HG03135 (cell line): ENCODE measurements around the gene MAP4K4.
"Not testable (repeated sequence)": the region's sequence is repeated elsewhere in the genome, so short reads cannot be mapped to it uniquely, and the experiment has no call there.

Experiments used
- ATAC-seq: cut with Tn5 transposase; IDR thresholded peaks from one replicate; pipeline ENCODE4 v1.9.1; 2021; ENCODE audit warnings: mild to moderate bottlenecking, moderate library complexity; ENCODE audit not compliant: unreplicated experiment

MAP4K4 gene

DNA sequence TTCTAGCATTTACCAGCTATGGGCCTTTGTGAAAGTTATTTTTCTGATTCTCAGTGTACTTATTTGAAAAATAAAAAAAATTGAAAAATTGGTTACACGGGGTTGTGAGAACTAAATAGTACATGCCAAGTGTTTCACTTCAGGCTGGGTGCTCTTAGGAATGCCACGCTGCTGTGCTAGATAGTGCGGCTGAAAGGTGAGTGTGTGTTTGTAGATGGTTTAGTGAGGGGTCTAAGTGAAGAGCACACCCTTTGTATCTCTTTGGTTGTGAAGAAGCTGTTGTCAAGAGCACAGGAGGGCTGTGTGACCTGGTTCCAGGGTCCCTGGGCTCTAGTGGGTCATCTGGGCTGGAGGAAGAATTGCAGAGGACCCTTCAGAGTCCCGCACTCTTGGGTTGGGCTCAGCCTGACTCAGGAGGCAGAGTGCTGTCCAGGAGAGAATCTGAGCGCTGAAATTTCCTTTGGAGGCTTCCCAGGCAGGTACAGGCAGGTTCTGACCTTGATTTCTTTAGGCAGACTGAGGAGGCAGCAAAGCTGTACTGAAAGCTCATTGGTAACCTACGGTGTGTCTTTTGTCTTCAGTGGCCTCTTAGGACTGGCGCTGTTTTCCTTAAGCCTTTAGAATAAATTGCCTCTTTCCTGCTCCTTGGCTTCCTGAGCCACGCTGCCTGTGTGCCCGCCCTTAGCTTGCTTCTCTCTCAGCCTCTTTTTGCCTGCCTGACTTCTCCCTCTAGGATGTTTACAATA is 44.4 kb downstream of the MAP4K4 start:
- ATAC-seq: no peak

GRCh38 chr2:101742547-101742946 is 45.0 kb downstream of the MAP4K4 start:
- ATAC-seq: no peak

DNA sequence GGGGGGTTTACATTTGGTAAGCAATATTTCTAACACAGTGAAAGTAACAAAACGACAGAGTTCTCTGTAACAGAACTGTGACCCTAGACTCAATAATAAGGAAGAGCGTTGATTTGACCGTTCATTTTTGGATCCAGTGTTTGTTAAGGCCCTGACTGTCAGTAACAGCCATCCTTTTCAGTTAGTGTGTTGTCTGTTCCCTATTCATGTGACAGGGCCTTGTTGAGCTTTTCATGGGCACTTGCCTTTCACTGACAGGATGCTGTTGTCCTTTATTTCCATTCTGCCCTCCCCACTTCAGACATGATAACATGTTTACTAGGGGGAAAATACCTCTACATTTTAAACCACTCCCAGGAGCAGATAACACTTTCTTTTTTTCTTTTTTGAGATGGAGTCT is 45.8 kb downstream of the MAP4K4 start:
- ATAC-seq: no peak

DNA sequence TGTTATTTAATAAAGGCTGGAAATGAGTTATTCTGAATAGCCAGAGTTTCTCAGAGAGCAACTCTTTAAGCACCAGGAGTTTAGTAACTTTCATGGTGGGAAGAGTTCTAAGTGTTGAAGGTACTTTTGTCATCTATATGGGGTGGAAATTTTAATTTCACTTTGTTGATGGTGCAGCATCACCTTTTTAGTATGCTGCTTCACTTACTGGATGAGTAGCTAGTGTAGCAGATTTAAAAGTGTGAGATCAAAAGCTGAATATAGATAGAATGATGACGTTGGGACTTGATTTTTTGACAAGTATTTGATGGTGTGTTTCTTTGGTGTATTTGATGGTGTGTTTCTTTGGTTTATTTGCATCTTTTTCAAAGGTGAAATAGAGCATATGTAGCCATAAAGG is 47.3 kb downstream of the MAP4K4 start:
- ATAC-seq: no peak

- ATAC-seq: no peak
These were observed 48.5 kb downstream of the MAP4K4 start for GRCh38 chr2:101745711-101746694.

- no peak for ATAC-seq
These were observed 50.5 kb downstream of the MAP4K4 start for GRCh38 chr2:101748000-101748399.

- ATAC-seq: not testable (repeated sequence)
These were observed 51.0 kb downstream of the MAP4K4 start for GRCh38 chr2:101748462-101748861.

GRCh38 chr2:101750688-101751087 is 53.2 kb downstream of the MAP4K4 start:
- no peak for ATAC-seq

- ATAC-seq: no peak
These were observed 53.8 kb downstream of the MAP4K4 start for GRCh38 chr2:101751276-101751815.

DNA sequence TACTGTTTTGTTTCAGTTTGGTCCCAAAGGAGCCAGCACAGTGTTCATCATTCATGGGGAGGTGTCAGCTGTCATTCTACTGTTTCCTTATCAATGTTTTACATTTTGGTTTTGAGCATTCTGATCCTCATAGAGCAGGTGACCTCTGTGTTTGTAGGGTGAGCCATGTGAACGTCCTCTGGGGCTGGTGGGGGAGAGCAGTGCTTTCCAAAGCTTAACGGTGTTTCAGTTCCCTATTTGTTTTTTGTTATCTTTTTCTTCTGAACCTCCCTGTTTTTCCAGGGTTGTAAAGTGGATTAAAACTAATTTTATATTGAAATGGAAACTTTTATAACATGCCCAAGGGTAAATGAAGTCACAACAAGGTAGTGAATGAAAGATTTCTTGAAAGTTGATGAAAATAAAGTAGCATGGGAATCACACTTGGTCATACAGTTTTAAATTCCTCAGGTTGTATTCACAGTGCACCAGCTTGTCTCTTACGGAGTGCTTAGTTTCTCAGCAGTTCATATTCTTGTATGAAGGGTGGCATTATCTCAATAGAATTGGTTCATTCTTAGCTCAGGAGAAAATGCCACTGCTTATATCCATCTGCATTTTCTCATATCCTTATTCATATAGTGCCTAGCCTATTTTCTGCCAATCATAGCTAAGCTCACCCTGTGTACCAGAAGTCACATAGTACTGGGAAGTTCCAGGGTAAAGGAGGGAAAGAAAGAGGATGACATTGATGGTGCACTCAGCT is 54.5 kb downstream of the MAP4K4 start:
- ATAC-seq: peak; percentile 81

DNA sequence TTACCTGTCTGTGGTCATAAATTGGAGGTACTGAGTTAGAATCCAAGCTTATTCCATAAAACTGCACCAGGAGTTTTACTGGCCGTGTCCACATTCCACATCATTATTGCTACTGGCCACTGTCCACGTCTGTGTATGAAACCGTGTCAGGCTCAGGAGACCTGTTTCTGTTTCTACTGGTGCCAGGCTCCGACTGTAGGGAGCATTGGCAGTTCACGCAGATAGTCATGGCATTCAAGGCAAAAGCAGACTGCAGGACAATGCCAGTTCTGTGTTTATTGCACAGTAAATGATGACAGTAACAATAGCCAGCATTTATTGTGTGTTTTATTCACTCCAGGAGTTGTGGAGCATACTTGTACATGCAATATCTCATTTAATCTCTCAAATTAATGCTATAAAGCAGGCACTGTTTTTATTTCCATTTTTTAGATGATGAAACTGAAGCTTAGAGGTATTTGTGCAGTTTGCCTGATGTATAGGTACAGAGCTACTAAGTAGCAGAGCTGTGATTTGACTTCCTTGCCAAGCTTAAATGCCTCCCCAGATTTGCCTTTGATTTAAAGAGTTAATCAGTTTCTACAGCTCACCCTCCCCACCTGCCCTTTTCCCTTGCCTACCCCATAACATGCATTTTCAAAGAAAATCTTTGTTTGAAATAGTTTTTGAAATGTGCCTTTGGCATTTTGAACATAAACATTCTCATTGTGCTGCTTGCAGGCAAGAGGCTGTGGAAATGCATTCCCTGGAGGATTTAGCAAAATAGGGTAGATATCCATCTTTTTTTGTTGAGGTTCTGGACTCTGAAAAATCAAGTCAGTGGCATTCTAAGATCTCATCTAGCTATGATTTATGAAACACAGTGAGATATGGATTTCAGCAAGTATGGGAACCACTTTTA is 55.5 kb downstream of the MAP4K4 start:
- ATAC-seq: no peak

GRCh38 chr2:101753720-101754490 is 56.4 kb downstream of the MAP4K4 start:
- ATAC-seq: no peak

DNA sequence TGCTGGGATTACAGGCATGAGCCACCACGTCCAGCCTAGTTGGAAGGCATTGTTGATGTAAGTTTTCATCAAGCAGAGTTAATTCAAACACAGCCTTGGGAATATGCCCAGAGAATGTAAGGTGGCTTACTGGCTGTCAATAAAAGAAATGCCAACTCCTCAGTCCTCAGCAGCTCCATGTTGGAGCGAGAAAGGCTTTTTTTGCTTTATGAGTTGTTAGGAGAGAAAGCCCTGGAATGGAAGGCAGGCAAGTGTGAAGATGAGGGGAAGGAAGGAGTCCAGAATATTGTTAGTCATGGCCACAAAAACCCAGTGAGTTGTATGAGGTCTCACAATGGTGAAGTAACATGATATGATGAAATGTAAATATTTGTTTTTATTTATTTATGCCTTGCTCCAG is 57.1 kb downstream of the MAP4K4 start:
- no peak for ATAC-seq

DNA sequence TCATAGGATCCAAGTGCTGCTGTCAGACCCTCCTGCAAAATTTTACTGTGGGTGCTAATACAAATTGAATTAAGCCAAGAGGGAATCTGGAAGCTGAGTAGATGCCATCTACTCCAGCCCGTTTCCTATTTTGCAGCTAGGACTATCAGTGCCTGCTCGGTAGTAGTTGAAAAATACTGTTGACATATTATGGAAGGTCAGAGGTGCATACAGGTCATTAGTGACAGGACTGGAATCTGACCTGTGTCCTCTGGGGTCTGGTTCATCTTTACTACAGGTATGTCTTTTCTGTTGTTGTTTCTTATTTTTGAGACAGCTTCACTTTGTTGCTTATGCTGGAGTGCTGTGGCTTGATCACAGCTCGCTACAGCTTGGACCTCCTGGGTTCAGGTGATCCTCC is 58.8 kb downstream of the MAP4K4 start:
- no peak for ATAC-seq

DNA sequence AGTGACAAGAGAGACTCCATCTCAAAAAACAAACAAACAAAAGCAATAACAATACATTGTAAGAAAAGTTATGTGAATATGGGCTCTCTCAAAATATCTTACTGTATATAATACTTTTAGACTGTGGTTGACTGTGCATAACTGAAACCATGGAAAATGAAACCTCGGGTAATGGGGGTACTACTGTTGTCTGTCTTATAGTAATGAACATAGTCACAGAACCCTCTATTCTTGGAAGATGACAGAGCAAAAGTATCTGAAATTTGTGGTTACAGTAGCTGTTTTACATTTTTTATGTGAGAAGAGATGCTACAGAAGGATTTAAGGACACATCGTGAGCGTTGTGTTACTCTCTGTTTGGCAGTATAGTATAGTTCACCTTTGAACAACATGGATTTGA is 60.5 kb downstream of the MAP4K4 start:
- ATAC-seq: peak; percentile 63

DNA sequence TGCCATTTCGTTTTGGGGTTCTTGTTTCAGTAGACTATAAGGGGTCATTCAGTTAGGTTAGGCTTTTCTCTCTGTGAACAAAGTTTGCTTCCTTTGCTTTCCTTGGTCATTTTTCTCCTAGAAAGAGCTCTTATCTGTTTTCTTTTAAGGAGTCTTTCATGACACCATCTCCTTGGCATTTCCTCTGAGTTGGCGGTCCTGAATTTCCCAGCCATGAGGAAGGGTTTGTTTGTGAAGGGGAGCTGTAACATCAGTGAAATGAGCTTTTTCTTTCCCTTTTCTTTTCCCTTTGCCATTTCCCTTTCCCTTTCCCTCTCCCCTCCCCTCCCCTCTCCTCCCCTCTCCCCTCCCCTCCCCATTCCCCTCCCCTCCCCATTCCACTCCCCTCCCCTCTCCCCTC is 61.7 kb downstream of the MAP4K4 start:
- no peak for ATAC-seq

- ATAC-seq: no peak
These were observed 65.1 kb downstream of the MAP4K4 start for GRCh38 chr2:101762451-101763171.

DNA sequence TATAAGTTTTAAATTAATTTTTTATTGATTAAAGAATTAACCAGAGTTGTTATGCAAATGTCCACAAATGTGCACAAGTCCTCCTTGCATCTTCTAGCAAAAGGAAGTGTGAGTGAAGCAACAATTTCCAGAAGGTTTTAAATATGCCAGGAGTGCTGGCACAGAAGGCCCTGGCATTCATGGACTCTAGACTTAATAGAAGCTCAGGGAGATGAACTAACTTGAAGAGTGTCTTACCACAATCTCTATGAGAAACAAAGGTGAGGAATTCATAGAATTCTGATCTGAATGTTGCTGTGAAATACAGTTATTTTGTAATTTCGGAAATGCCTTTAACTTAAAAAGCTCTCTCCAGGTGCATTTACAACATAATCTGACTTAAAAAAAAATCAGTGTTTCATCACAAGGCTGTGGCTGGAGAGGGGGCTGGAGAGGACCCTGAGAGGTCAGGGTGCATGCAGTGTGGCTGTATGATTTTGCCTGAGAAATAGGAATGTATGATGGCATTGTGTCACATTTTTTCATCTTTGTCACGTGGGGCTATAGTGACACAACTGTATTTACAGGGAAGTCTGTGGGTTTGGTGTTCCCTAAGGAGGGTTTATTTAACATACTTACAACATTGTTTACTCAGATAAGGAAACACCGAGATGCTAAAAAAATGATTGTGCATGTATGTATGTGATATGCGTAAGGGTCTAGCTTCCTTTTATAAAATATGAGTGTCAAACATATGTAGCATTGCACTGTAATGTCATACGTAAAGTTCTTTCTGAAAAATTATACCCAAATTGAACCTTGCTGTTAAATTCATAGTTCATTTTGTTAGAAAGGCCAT is 66.2 kb downstream of the MAP4K4 start:
- no peak for ATAC-seq
